ENCODE results near the gene FH. TPM values are rescaled to one million over a fixed set of nuclear protein-coding genes. Genes with fewer than 3 reads are reported as not detected.

Gene FH
- 26.0 and 32.4 TPM in 2 replicates for total RNA-seq
- 41.2 TPM for total RNA-seq (2013)
- 18.5 and 20.1 TPM in 2 replicates for polyA plus RNA-seq
- 9.5 and 10.4 TPM in 2 replicates for polyA minus RNA-seq

- ATAC-seq (ENCODE audit: low read depth): peak; percentile 98
- ChIA-PET CTCF (interaction anchor here (1.1 to 1.8 kb wide), 5 partner anchors 20 to 479 kb away, joined by 3 to 9 read pairs (median 3); partner anchors contain the start of gene MAP1LC3C), POLR2A (interaction anchor here (0.6 to 1.3 kb wide), 2 partner anchors 32 to 36 kb away, joined by 3 to 4 read pairs; no protein-coding TSS in a partner anchor)
- Histone ChIP-seq H3K36me3 (replicated peaks in 1 of 2; ENCODE audit: control extremely low read depth in 1 of 2, control insufficient read depth in 1 of 2, extremely low read depth in 1 of 2, insufficient read depth in 2 of 2, low read length in 1 of 2) (peaks cover 4 to 5% of the 10 kb centered on the region in 2 experiments), H3K9ac (ENCODE audit: low read length) (peak within 1 kb of the TSS; percentile 87), H3K4me1 (ENCODE audit: control insufficient read depth in 2 of 2, insufficient read depth in 2 of 2, low read length in 2 of 2) (peaks cover 9 to 10% of the 10 kb centered on the region in 2 donors), H3K4me2 (replicated peaks; ENCODE audit: low read depth, low read length, poor library complexity, severe bottlenecking) (peak within 1 kb of the TSS; percentile 93), H3K4me3 (ENCODE audit: control extremely low read depth in 1 of 5, extremely low read depth in 1 of 5, insufficient read depth in 1 of 5, low read depth in 2 of 5, low read length in 4 of 5) (peak within 1 kb of the TSS; percentile 56 to 84 (median 79)), H3K9me3 (ENCODE audit: control extremely low read depth in 1 of 3, control insufficient read depth in 2 of 3, insufficient read depth in 1 of 3, low read length in 2 of 3) (no peaks in the 10 kb centered on the region), H3K27ac (ENCODE audit: low read length in 2 of 2) (peak within 1 kb of the TSS; percentile 56 to 84), H4K20me1 (ENCODE audit: control insufficient read depth, insufficient read depth, low read length, poor library complexity, severe bottlenecking) (no peaks in the 10 kb centered on the region), H3K27me3 (replicated peaks in 1 of 4; ENCODE audit: control extremely low read depth in 1 of 4, control insufficient read depth in 3 of 4, insufficient read depth in 4 of 4, low read length in 3 of 4) (peaks cover 0 to 3% (median 0%) of the 10 kb centered on the region in 4 experiments), H2AFZ (ENCODE audit: insufficient read depth, low read depth, low read length, poor library complexity, severe bottlenecking) (peak within 1 kb of the TSS; percentile 89), H3K79me2 (ENCODE audit: control insufficient read depth, insufficient read depth, low read length) (peaks cover 33% of the 10 kb centered on the region)
- no peak for TF ChIP-seq CTCF (IDR thresholded peaks at IDR 0.05)
- TF ChIP-seq EZH2 (IDR thresholded peaks at IDR 0.05; ENCODE audit: borderline replicate concordance, insufficient read depth, low read depth, low read length, poor library complexity, severe bottlenecking): no peak
- Mint-ChIP-seq H3K4me1 (peaks cover 23% of the 10 kb centered on the region), H3K4me3 (peak within 1 kb of the TSS; percentile 89), H3K27me3 (peaks cover 3% of the 10 kb centered on the region), H3K27ac (peak within 1 kb of the TSS; percentile 71), H3K9me3 (ENCODE audit: insufficient read depth) (no peaks in the 10 kb centered on the region)
- peak; percentile 97 for DNase-seq
- intact Hi-C loops (cut with micrococcal nuclease): loop anchor here (1.0 kb wide), 4 partner anchors 12 to 328 kb away; partner anchors contain the start of genes CHML and OPN3
- under 1% methylated on average over 68 of the region's 70 CpGs for WGBS (ENCODE audit: insufficient coverage)
These were observed at the start of gene FH for GRCh38 chr1:241519308-241520079. FH (minus strand) TSS chr1:241519755; CDS start chr1:241519722, 33 bp downstream.

- H3K27ac ChIP-seq (ENCODE audit: low read length in 2 of 2): no peak overlapping the region
- no peak overlapping the region for H3K4me3 Mint-ChIP-seq
- H3K9me3 Mint-ChIP-seq (ENCODE audit: insufficient read depth): no peaks in the 10 kb centered on the region
- H3K4me2 ChIP-seq (replicated peaks; ENCODE audit: low read depth, low read length, poor library complexity, severe bottlenecking): no peak overlapping the region
- no peaks in the 10 kb centered on the region for H3K9me3 ChIP-seq (ENCODE audit: control extremely low read depth in 1 of 3, control insufficient read depth in 2 of 3, insufficient read depth in 1 of 3, low read length in 2 of 3)
- peak overlapping the region; percentile 68 for H3K27ac Mint-ChIP-seq
- H3K79me2 ChIP-seq (ENCODE audit: control insufficient read depth, insufficient read depth, low read length): peaks cover 7% of the 10 kb centered on the region
- ATAC-seq (ENCODE audit: low read depth) (no peak), DNase-seq (no peak)
- intact Hi-C loops (cut with micrococcal nuclease): no loop called here
- 94% methylated on average over 3 of the region's 3 CpGs for WGBS (ENCODE audit: insufficient coverage)
- POLR2A ChIA-PET: no interaction called here
- peaks cover 11% of the 10 kb centered on the region for H3K4me1 Mint-ChIP-seq
- no peaks in the 10 kb centered on the region for H3K27me3 Mint-ChIP-seq
- H2AFZ ChIP-seq (ENCODE audit: insufficient read depth, low read depth, low read length, poor library complexity, severe bottlenecking): no peak overlapping the region
- TF ChIP-seq EZH2 (IDR thresholded peaks at IDR 0.05; ENCODE audit: borderline replicate concordance, insufficient read depth, low read depth, low read length, poor library complexity, severe bottlenecking) (no peak), CTCF (IDR thresholded peaks at IDR 0.05) (no peak)
- no peak overlapping the region for H3K4me3 ChIP-seq (ENCODE audit: control extremely low read depth in 1 of 5, extremely low read depth in 1 of 5, insufficient read depth in 1 of 5, low read depth in 2 of 5, low read length in 4 of 5)
- no peak overlapping the region for H3K9ac ChIP-seq (ENCODE audit: low read length)
- H3K36me3 ChIP-seq (replicated peaks in 1 of 2; ENCODE audit: control extremely low read depth in 1 of 2, control insufficient read depth in 1 of 2, extremely low read depth in 1 of 2, insufficient read depth in 2 of 2, low read length in 1 of 2): peaks cover 28 to 80% of the 10 kb centered on the region in 2 experiments
- no peaks in the 10 kb centered on the region for H4K20me1 ChIP-seq (ENCODE audit: control insufficient read depth, insufficient read depth, low read length, poor library complexity, severe bottlenecking)
- CTCF ChIA-PET: no interaction called here
- H3K27me3 ChIP-seq (replicated peaks in 1 of 4; ENCODE audit: control extremely low read depth in 1 of 4, control insufficient read depth in 3 of 4, insufficient read depth in 4 of 4, low read length in 3 of 4): no peaks in the 10 kb centered on the region
- H3K4me1 ChIP-seq (ENCODE audit: control insufficient read depth in 2 of 2, insufficient read depth in 2 of 2, low read length in 2 of 2): no peaks in the 10 kb centered on the region
These were observed 41.3 kb upstream of the FH start for GRCh38 chr1:241560849-241561187.
